HepG2 (cell line): ENCODE measurements around the gene PCSK6. TPM values are rescaled to one million over a fixed set of nuclear protein-coding genes. Genes with fewer than 3 reads are reported as not detected.

Experiments
- AKNA ChIP-seq: sonication (generic); formaldehyde crosslinking; IDR thresholded peaks from 2 replicates; pipeline ENCODE4 v1.4.0; 2020; ENCODE audit warnings: missing genetic modification reagents, borderline replicate concordance
- ATF7-NPFF ChIP-seq: sonication (generic); formaldehyde crosslinking; IDR thresholded peaks from 2 replicates; pipeline ENCODE4 v1.8.1; 2023; ENCODE audit warnings: mild to moderate bottlenecking, low read depth, missing genetic modification reagents, moderate library complexity
- ESRRA ChIP-seq: sonication (generic); formaldehyde crosslinking; IDR thresholded peaks from 2 replicates; pipeline ENCODE4 v1.5.1; 2020; ENCODE audit warnings: mild to moderate bottlenecking, low read depth, missing genetic modification reagents
- GABPB1 ChIP-seq: IDR thresholded peaks from 2 replicates; pipeline ENCODE4 v1.6.1; 2016; ENCODE audit warnings: mild to moderate bottlenecking, missing genetic modification reagents, moderate library complexity, missing compliant biosample characterization
- HIVEP1 ChIP-seq: sonication (generic); formaldehyde crosslinking; IDR thresholded peaks from 2 replicates; pipeline ENCODE4 v1.4.0; 2020; ENCODE audit warnings: mild to moderate bottlenecking, missing genetic modification reagents
- PRDM4 ChIP-seq: sonication (generic); formaldehyde crosslinking; IDR thresholded peaks from 2 replicates; pipeline ENCODE4 v1.9.0; 2021; ENCODE audit warnings: missing genetic modification reagents, borderline replicate concordance
- RFXAP ChIP-seq: sonication (generic); formaldehyde crosslinking; IDR thresholded peaks from 2 replicates; pipeline ENCODE4 v1.4.0; 2020; ENCODE audit warnings: missing genetic modification reagents, borderline replicate concordance
- SMAD3 ChIP-seq: sonication (generic); formaldehyde crosslinking; IDR thresholded peaks from 2 replicates; pipeline ENCODE4 v1.4.0; 2020; ENCODE audit warnings: missing genetic modification reagents
- ZFYVE20 ChIP-seq: sonication (generic); formaldehyde crosslinking; IDR thresholded peaks from 2 replicates; pipeline ENCODE4 v1.8.0; 2023; ENCODE audit warnings: low read depth, mild to moderate bottlenecking, moderate library complexity, missing genetic modification reagents, borderline replicate concordance
- ZNF160 ChIP-seq: sonication (generic); formaldehyde crosslinking; IDR thresholded peaks from 2 replicates; pipeline ENCODE4 v1.8.0; 2022; ENCODE audit warnings: mild to moderate bottlenecking, inconsistent platforms, missing genetic modification reagents
- ZNF20 ChIP-seq: sonication (generic); formaldehyde crosslinking; IDR thresholded peaks from 2 replicates; pipeline ENCODE4 v1.4.0; 2020; ENCODE audit warnings: mild to moderate bottlenecking, moderate library complexity, missing genetic modification reagents
- ZNF207 ChIP-seq: fragments of 450-650 bp; IDR thresholded peaks from 2 replicates; pipeline ENCODE4 v1.6.1; 2016; ENCODE audit warnings: antibody characterized with exemption, borderline replicate concordance
- ZNF562 ChIP-seq: sonication (generic); formaldehyde crosslinking; IDR thresholded peaks from 2 replicates; pipeline ENCODE4 v1.8.0; 2022; ENCODE audit warnings: missing genetic modification reagents, borderline replicate concordance
- ZNF720 ChIP-seq: sonication (generic); formaldehyde crosslinking; IDR thresholded peaks from 2 replicates; pipeline ENCODE4 v1.4.0; 2020; ENCODE audit warnings: missing genetic modification reagents
- ZNF747 ChIP-seq: sonication (generic); formaldehyde crosslinking; IDR thresholded peaks from 2 replicates; pipeline ENCODE4 v1.8.1; 2023; ENCODE audit warnings: missing genetic modification reagents, mild to moderate bottlenecking, borderline replicate concordance
- ZNF891 ChIP-seq: sonication (generic); formaldehyde crosslinking; IDR thresholded peaks from 2 replicates; pipeline ENCODE4 v1.5.0; 2020; ENCODE audit warnings: mild to moderate bottlenecking, missing genetic modification reagents
- ZXDC ChIP-seq: sonication (generic); formaldehyde crosslinking; IDR thresholded peaks from 2 replicates; pipeline ENCODE4 v1.5.0; 2020; ENCODE audit warnings: mild to moderate bottlenecking, missing genetic modification reagents
- polyA plus RNA-seq, 8 experiments: library from polyadenylated mRNA; depleted of rRNA in 3 of 8; stranded (reverse) in 7 of 8; unstranded in 1 of 8; fragments of >200 nt; fragmentation: Illumina TruSeq in 4 of 8; extraction: Trizol in 4 of 8; gene quantifications; 2 replicates each; pipeline versions ENCODE4 v1.2.1 to v1.2.3, GENCODE V29; 2011 to 2016; ENCODE audit warnings: low read depth in 4 of 8, missing spikeins in 1 of 8, mixed read lengths in 1 of 8; ENCODE audit not compliant: insufficient read depth in 1 of 8
- total RNA-seq, 5 experiments: library from RNA; depleted of rRNA; stranded (reverse); fragments of >200 nt; fragmentation: Illumina TruSeq; extraction: Trizol; gene quantifications; 2 replicates each; pipeline ENCODE4 v1.2.3, GENCODE V29; 2016; ENCODE audit warnings: low read depth in 1 of 5
- TF ChIP-seq, protein P1 (sequence below): sonication (generic); formaldehyde crosslinking; IDR thresholded peaks from 2 replicates; pipeline ENCODE4 v1.8.1; 2023; ENCODE audit warnings: missing genetic modification reagents, mild to moderate bottlenecking, borderline replicate concordance

Gene PCSK6
- total and polyA plus RNA-seq, 2 of the 13 experiments (the other 11 are each of a cell fraction or from before 2014, with no cell fraction given) = 56.5 to 155 TPM

DNA sequence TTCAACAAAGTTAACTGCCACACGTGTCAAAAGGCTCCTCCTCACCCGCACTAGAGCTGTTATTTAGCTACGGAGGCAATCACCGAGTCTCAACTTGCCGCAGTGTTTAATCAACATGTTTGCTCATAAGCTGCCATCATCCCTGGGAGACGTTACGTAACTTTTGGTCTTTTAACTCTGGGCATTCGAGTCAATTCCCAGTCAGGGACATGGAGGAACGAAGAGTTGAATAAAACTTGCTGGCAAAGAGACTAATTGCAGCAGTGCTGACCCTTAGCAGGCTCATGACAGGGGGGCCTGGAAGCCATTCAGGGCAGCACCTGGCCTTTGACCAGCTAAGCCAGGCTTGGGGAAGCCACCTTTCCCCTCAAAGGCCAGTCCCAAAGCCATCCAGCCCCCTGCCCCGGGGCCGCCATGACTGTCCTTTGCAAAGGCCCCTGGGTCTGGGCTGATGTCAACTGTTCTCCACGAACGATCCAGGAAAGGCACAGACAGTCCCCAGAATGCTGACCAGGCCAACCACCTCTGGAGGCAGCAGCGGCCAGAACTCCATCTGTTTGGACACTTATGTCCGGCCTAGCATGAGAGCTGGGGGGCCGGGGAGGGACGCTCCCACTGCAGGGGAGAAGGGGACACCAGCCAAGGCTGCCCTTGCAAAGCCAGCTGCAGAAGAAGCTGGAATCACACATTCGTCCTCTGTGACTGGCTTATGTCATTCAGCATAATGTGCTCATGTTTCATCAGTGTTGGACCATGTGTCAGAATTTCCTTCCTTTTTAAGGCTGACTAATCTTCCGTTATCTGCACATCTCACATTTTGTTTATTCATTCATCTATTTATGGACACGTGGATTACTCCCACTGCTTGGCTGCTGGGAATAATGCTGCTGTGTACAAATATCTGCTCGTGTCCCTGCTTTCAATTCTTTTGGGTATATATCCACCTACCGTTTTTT is 43.7 kb downstream of the PCSK6 start (continued):
- TF ChIP-seq, protein P1, sequence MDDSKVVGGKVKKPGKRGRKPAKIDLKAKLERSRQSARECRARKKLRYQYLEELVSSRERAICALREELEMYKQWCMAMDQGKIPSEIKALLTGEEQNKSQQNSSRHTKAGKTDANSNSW (CRISPR knock-in tag) = no peak
- no peak for TF ChIP-seq ZNF720 (CRISPR knock-in tag)
- no peak for TF ChIP-seq ZNF20 (CRISPR knock-in tag)
- TF ChIP-seq ESRRA (CRISPR knock-in tag) = peak; percentile 10; the same call in 1 of the 2 replicates
- no peak for TF ChIP-seq ATF7-NPFF (CRISPR knock-in tag)
- TF ChIP-seq HIVEP1 (CRISPR knock-in tag) = no peak
- no peak for TF ChIP-seq GABPB1 (CRISPR knock-in tag)
- TF ChIP-seq SMAD3 (CRISPR knock-in tag) = peak; percentile 78
- no peak for TF ChIP-seq PRDM4 (CRISPR knock-in tag)
- TF ChIP-seq AKNA (CRISPR knock-in tag) = no peak
- no peak for TF ChIP-seq ZXDC (CRISPR knock-in tag)
- no peak for TF ChIP-seq ZNF160 (CRISPR knock-in tag)
- TF ChIP-seq ZFYVE20 (CRISPR knock-in tag) = no peak
- peak; percentile 69; the same call in 1 of the 2 replicates for TF ChIP-seq RFXAP
- TF ChIP-seq ZNF207 = no peak
- no peak for TF ChIP-seq ZNF747 (CRISPR knock-in tag)
- no peak for TF ChIP-seq ZNF562 (CRISPR knock-in tag)
- no peak for TF ChIP-seq ZNF891 (CRISPR knock-in tag)
